H1 (cell line): ENCODE results near the gene ZNF182. TPM values are rescaled to one million over a fixed set of nuclear protein-coding genes. Genes with fewer than 3 reads are reported as not detected.
"Not testable (repeated sequence)": the region's sequence is repeated elsewhere in the genome, so short reads cannot be mapped to it uniquely, and the experiment has no call there.

ENCODE experiments used
- CTCF ChIA-PET: fragments of 300-600 bp; sonication (Branson Sonifier 250); formaldehyde crosslinking; loops from one replicate; lab custom pipeline; 2021; ENCODE audit not compliant: partially characterized antibody; lab: Charles Lee
- POLR2A ChIA-PET: fragments of 300-600 bp; sonication (Branson Sonifier 250); formaldehyde crosslinking; loops from one replicate; lab custom pipeline; 2021; ENCODE audit warnings: inconsistent platforms; ENCODE audit not compliant: partially characterized antibody; lab: Charles Lee
- DNase-seq, 2 experiments: peaks; one replicate each; pipeline versions ENCODE4 v3.0.0 to v3.0.0-alpha.2; 2010 to 2022; ENCODE audit warnings: low spot score in 2 of 2, low read depth in 1 of 2, mixed read lengths in 1 of 2
- FAIRE-seq: peaks from 2 replicates; lab custom pipeline; 2011; peaks lifted over from hg19 to GRCh38; lab: Jason Lieb, UNC
- H2AFZ ChIP-seq: 2 replicates; pipeline ENCODE4 v1.8.1; 2012; ENCODE audit warnings: low read length, inconsistent platforms
- H2AK5ac ChIP-seq: 2 replicates; pipeline ENCODE4 v1.6.1; 2013; ENCODE audit warnings: low read depth, low read length
- H2BK120ac ChIP-seq: replicated peaks from 2 replicates; pipeline ENCODE3; 2013; ENCODE audit warnings: low read depth, low read length, inconsistent platforms
- H2BK12ac ChIP-seq: 2 replicates; pipeline ENCODE4 v1.6.1; 2013; ENCODE audit warnings: low read depth, low read length
- H2BK15ac ChIP-seq: 2 replicates; pipeline ENCODE4 v1.6.1; 2013; ENCODE audit warnings: low read length
- H2BK20ac ChIP-seq: 2 replicates; pipeline ENCODE4 v1.6.1; 2013; ENCODE audit warnings: low read length
- H2BK5ac ChIP-seq: 2 replicates; pipeline ENCODE4 v1.6.1; 2013; ENCODE audit warnings: low read depth, low read length
- H3K14ac ChIP-seq: 2 replicates; pipeline ENCODE4 v1.6.1; 2013; ENCODE audit warnings: inconsistent platforms; ENCODE audit not compliant: insufficient read length
- H3K18ac ChIP-seq: 2 replicates; pipeline ENCODE4 v1.6.1; 2013; ENCODE audit warnings: low read length; ENCODE audit errors: extremely low read depth
- H3K23ac ChIP-seq: 2 replicates; pipeline ENCODE4 v1.6.1; 2013; ENCODE audit warnings: inconsistent platforms; ENCODE audit not compliant: insufficient read length
- H3K23me2 ChIP-seq: 2 replicates; pipeline ENCODE4 v1.6.1; 2013; ENCODE audit warnings: low read depth, low read length
- H3K27ac ChIP-seq: 2 replicates; pipeline ENCODE4 v1.6.1; 2011; ENCODE audit warnings: low read depth, low read length, inconsistent platforms
- H3K27me3 ChIP-seq, 4 experiments: replicated peaks in 1 of 4; 1 replicate in 1 of 4; 2 replicates in 3 of 4; pipeline versions ENCODE4 v1.6.1 to v1.8.1; 2011 to 2013; ENCODE audit warnings: low read length in 3 of 4, mild to moderate bottlenecking in 3 of 4, inconsistent platforms in 2 of 4, mixed read lengths in 2 of 4, moderate library complexity in 1 of 4; ENCODE audit not compliant: control insufficient read depth in 3 of 4, insufficient read depth in 3 of 4; ENCODE audit errors: extremely low read depth in 1 of 4
- H3K36me3 ChIP-seq, 4 experiments: 2 replicates each; pipeline versions ENCODE4 v1.6.1 to v1.8.1; 2011 to 2013; ENCODE audit warnings: mild to moderate bottlenecking in 4 of 4, low read length in 3 of 4, moderate library complexity in 2 of 4, control low read depth in 1 of 4, inconsistent platforms in 1 of 4; ENCODE audit not compliant: insufficient read depth in 4 of 4, control insufficient read depth in 2 of 4
- H3K4ac ChIP-seq: replicated peaks from 2 replicates; pipeline ENCODE3; 2013; ENCODE audit warnings: low read length, low read depth, mixed read lengths, inconsistent platforms; ENCODE audit not compliant: insufficient read length
- H3K4me1 ChIP-seq, 4 experiments: replicated peaks in 1 of 4; 1 replicate in 1 of 4; 2 replicates in 3 of 4; pipeline versions ENCODE4 v1.6.1 to v1.8.1; 2011 to 2013; ENCODE audit warnings: low read length in 3 of 4, inconsistent platforms in 2 of 4, mixed read lengths in 1 of 4; ENCODE audit not compliant: insufficient read depth in 4 of 4, control insufficient read depth in 3 of 4
- H3K4me2 ChIP-seq, 2 experiments: 2 replicates each; pipeline versions ENCODE4 v1.6.1 to v1.8.1; 2011 to 2013; ENCODE audit warnings: low read depth in 2 of 2, low read length in 2 of 2, control low read depth in 1 of 2, inconsistent platforms in 1 of 2, mild to moderate bottlenecking in 1 of 2; ENCODE audit not compliant: insufficient read depth in 1 of 2
- H3K4me3 ChIP-seq, 4 experiments: fragments of 200-600, 300-600 bp in 1 of 4; sonication (generic), shearing (Covaris generic), sonication (Bioruptor Twin) in 1 of 4; 2 replicates each; pipeline versions ENCODE4 v1.5.1 to v1.8.1; 2011 to 2016; ENCODE audit warnings: low read length in 4 of 4, low read depth in 3 of 4, control low read depth in 2 of 4, inconsistent platforms in 2 of 4, mild to moderate bottlenecking in 2 of 4, mixed read lengths in 1 of 4, moderate library complexity in 1 of 4; ENCODE audit not compliant: insufficient read depth in 2 of 4; ENCODE audit errors: extremely low read depth in 1 of 4
- H3K56ac ChIP-seq: replicated peaks from 2 replicates; pipeline ENCODE3; 2013; ENCODE audit warnings: low read depth, mild to moderate bottlenecking, mixed read lengths, low read length, inconsistent platforms; ENCODE audit not compliant: insufficient read length
- H3K79me1 ChIP-seq: 2 replicates; pipeline ENCODE4 v1.6.1; 2013; ENCODE audit warnings: low read depth, low read length, control low read depth
- H3K79me2 ChIP-seq, 2 experiments: 2 replicates each; pipeline versions ENCODE4 v1.6.1 to v1.8.1; 2012 to 2013; ENCODE audit warnings: low read length in 2 of 2, mild to moderate bottlenecking in 2 of 2, inconsistent platforms in 1 of 2; ENCODE audit not compliant: insufficient read depth in 2 of 2, control insufficient read depth in 1 of 2
- H3K9ac ChIP-seq, 4 experiments: replicated peaks in 1 of 4; 1 replicate in 1 of 4; 2 replicates in 3 of 4; pipeline versions ENCODE4 v1.6.1 to v1.8.1; 2011 to 2013; ENCODE audit warnings: low read depth in 3 of 4, low read length in 3 of 4, control low read depth in 2 of 4, mild to moderate bottlenecking in 2 of 4, moderate library complexity in 2 of 4, inconsistent platforms in 1 of 4; ENCODE audit errors: extremely low read depth in 1 of 4
- H3K9me3 ChIP-seq, 2 experiments: 2 replicates each; pipeline versions ENCODE4 v1.6.1 to v1.8.1; 2012 to 2013; ENCODE audit warnings: mild to moderate bottlenecking in 2 of 2, moderate library complexity in 2 of 2, control low read depth in 1 of 2, inconsistent platforms in 1 of 2, low read depth in 1 of 2, low read length in 1 of 2, mixed read lengths in 1 of 2; ENCODE audit not compliant: insufficient read depth in 2 of 2
- H4K20me1 ChIP-seq, 2 experiments: replicated peaks in 1 of 2; 2 replicates each; pipeline versions ENCODE3 to v1.8.1; 2011 to 2013; ENCODE audit warnings: inconsistent platforms in 2 of 2, low read length in 2 of 2, mild to moderate bottlenecking in 1 of 2; ENCODE audit not compliant: insufficient read depth in 2 of 2, control insufficient read depth in 1 of 2
- H4K5ac ChIP-seq: 2 replicates; pipeline ENCODE4 v1.6.1; 2013; ENCODE audit warnings: low read length, low read depth, mixed read lengths, inconsistent platforms; ENCODE audit not compliant: insufficient read length
- H4K8ac ChIP-seq: 2 replicates; pipeline ENCODE4 v1.8.0; 2013; ENCODE audit warnings: mild to moderate bottlenecking, moderate library complexity, low read length, inconsistent platforms; ENCODE audit not compliant: insufficient read depth; ENCODE audit errors: extremely low read depth
- H4K91ac ChIP-seq: replicated peaks from 2 replicates; pipeline ENCODE3; 2013; ENCODE audit warnings: low read length, mixed read lengths, inconsistent platforms; ENCODE audit not compliant: insufficient read length
- WGBS, 2 experiments: shearing (Covaris generic) in 1 of 2; methylation state at CpG; one replicate each; pipeline versions ENCODE4 v1.1.6 to v1.1.7; 2013 to 2015; ENCODE audit warnings: low lambda C conversion rate in 2 of 2, mixed read lengths in 2 of 2, inconsistent platforms in 1 of 2, low coverage in 1 of 2, missing lambda C conversion rate in 1 of 2; ENCODE audit not compliant: insufficient replicate concordance in 2 of 2, insufficient coverage in 1 of 2, insufficient read length in 1 of 2; ENCODE audit errors: extremely low coverage in 1 of 2, missing lambda C conversion rate in 1 of 2; 5-methylcytosine and 5-hydroxymethylcytosine counted together
- polyA plus RNA-seq, 7 experiments: library from polyadenylated mRNA; depleted of rRNA in 3 of 7; stranded (reverse) in 5 of 7; unstranded in 2 of 7; fragments of >200 nt in 5 of 7; fragments of 200-250 nt in 2 of 7; gene quantifications; 1 replicate in 5 of 7; 2 replicates in 1 of 7; 4 replicates in 1 of 7; pipeline versions ENCODE4 v1.2.1 to v1.2.3, GENCODE V29; 2011 to 2013; ENCODE audit warnings: missing spikeins in 2 of 7, mixed read lengths in 2 of 7
- total RNA-seq: library from RNA; stranded (reverse); fragmentation: NEBNext Ultra II Directional; extraction: Animal tissue kit (Norgen Biotek cat#: 25700); gene quantifications from 2 replicates; pipeline ENCODE4 v1.2.1, GENCODE V29; 2021

Gene ZNF182
- total and polyA plus RNA-seq, 2 of the 8 experiments (the other 6 are each of a cell fraction or from before 2014, with no cell fraction given), result 1.3 to 8.2 TPM

- H2AFZ ChIP-seq, DNase-seq, H3K18ac ChIP-seq, H2BK5ac ChIP-seq, H2AK5ac ChIP-seq, H3K9me3 ChIP-seq, H3K9ac ChIP-seq, H3K4me1 ChIP-seq, H3K36me3 ChIP-seq, H3K23me2 ChIP-seq, H2BK15ac ChIP-seq, H4K91ac ChIP-seq, H3K56ac ChIP-seq, H3K14ac ChIP-seq, H3K27me3 ChIP-seq, FAIRE-seq, H3K79me2 ChIP-seq, CTCF ChIA-PET, H4K8ac ChIP-seq, H2BK12ac ChIP-seq, H3K27ac ChIP-seq, H3K4ac ChIP-seq, H3K79me1 ChIP-seq, H3K23ac ChIP-seq, H4K5ac ChIP-seq, H2BK120ac ChIP-seq, H2BK20ac ChIP-seq, H4K20me1 ChIP-seq: not testable (repeated sequence)
- peak overlapping the region in 1 of 4 experiments; percentile 90; a peak in 1 of 8 replicates for H3K4me3 ChIP-seq
- H3K4me2 ChIP-seq, result peak overlapping the region; percentile 73 to 84; a peak in 2 of 4 replicates
- POLR2A ChIA-PET, result interaction anchor here (1.4 kb wide), 1 partner anchor 205 kb away, joined by 3 read pairs; no protein-coding TSS in a partner anchor
- 89% methylated on average over 7 of the region's 11 CpGs; no CpG with 5 or more reads in 1 of the 2 experiments for WGBS, 2 experiments
These were observed 16.7 kb upstream of the ZNF182 start for GRCh38 chrX:48020472-48020871.

- H4K20me1 ChIP-seq, H3K79me2 ChIP-seq, H3K18ac ChIP-seq, H2BK5ac ChIP-seq, H2BK12ac ChIP-seq, H3K9me3 ChIP-seq, H3K9ac ChIP-seq, H3K27me3 ChIP-seq, H3K23ac ChIP-seq, H2BK120ac ChIP-seq, H4K5ac ChIP-seq, POLR2A ChIA-PET, H3K79me1 ChIP-seq, H2BK20ac ChIP-seq, H2BK15ac ChIP-seq, H3K36me3 ChIP-seq, H3K27ac ChIP-seq, H3K4ac ChIP-seq, H3K14ac ChIP-seq, H3K23me2 ChIP-seq, H2AK5ac ChIP-seq, H3K4me2 ChIP-seq, H3K56ac ChIP-seq, H3K4me3 ChIP-seq, H3K4me1 ChIP-seq, H4K8ac ChIP-seq, H2AFZ ChIP-seq, CTCF ChIA-PET, H4K91ac ChIP-seq, DNase-seq: not testable (repeated sequence)
- WGBS, 2 experiments, result no CpG with 5 or more reads among the region's 1 CpG
- peak; percentile 90 for FAIRE-seq
These were observed 16.1 kb upstream of the ZNF182 start for GRCh38 chrX:48019892-48020291.
